GM18498 (cell line): ENCODE data around the gene PANK3.
"Not testable (repeated sequence)": the region's sequence is repeated elsewhere in the genome, so short reads cannot be mapped to it uniquely, and the experiment has no call there.

ENCODE experiments used
- ATAC-seq: cut with Tn5 transposase; IDR thresholded peaks from one replicate; pipeline ENCODE4 v1.9.1; 2021; ENCODE audit warnings: mild to moderate bottlenecking, moderate library complexity; ENCODE audit not compliant: unreplicated experiment

The PANK3 gene

DNA sequence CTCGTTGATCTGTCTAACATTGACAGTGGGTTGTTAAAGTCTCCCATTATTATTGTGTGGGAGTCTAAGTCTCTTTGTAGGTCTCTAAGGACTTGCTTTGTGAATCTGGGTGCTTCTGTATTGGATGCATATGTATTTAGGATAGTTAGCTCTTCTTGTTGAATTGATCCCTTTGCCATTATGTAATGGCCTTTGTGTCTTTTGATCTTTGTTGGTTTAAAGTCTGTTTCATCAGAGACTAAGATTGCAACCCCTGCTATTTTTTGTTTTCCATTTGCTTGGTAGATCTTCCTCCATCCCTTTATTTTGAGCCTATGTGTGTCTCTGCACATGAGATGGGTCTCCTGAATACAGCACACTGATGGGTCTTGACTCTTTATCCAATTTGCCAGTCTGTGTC is 17.0 kb upstream of the PANK3 start:
- ATAC-seq, result not testable (repeated sequence)

DNA sequence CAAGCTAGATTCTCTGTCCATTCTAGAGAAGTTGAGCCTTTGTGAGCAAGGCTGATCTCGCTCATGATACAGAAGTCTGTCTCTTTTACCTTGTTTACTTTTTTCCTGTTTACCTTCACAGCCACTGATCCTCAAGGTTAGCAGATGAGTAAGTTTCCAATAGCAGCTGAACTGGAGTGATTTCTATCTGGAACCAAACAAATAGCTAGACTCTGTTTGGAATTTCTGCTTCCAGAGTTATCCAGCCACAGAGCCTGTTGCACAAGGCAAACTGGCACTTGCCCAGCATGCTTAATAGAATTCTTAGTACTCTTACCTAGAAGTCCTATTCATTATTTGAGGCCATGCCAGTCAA is 12.8 kb upstream of the PANK3 start:
- ATAC-seq, result no peak

DNA sequence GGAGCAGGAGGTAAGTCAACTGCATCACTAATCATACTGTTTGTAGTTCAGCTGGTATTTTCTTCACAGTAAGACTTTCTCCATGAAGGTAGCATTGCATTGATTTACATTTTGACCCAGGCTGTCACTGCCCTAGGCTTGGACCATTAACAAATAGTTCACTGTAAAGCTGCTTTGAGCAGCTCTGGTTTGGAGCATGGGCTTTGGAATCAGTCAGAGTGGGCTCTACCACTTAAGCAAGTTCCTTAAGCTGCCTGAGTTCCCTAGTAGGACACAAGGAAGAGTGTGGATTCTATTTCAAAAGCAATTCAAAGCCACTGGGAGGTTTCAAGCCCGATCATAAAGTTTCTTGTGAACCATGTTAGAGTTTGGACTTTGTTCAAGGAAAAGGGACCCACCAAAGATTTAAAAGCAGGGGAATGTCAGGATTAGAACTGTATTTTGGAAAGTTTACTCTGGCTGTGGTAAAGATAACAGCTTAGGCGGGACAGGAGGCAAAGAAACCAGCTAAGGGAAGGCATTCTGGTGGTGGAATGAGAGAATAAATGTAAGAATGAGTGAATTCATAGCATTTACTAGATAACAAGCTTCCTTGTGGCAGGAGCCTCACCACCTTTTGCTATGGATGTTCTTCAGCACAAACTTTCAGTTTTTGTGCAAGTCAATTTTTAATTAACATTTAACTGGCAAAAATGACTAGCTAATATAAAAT is 12.3 kb upstream of the PANK3 start:
- ATAC-seq, result no peak

DNA sequence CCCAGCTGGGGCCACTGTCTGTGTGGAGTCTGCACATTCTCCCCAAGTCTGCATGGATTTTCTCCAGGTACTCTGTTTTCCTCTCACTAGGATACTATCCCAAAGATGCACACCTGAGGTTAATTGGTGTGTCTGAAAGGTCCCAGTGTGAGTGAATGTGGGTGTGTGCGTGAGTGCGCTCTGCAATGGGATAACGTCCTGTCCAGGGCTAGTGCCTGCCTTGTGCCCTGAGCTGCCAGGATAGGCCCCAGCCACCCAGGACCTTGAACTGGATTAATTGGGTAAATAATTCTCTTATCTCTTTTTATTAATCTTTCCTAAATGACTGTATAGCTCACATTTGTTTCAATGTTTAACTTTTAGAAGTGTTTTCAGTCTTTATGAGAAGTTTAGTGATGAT is 11.5 kb upstream of the PANK3 start:
- no peak for ATAC-seq

DNA sequence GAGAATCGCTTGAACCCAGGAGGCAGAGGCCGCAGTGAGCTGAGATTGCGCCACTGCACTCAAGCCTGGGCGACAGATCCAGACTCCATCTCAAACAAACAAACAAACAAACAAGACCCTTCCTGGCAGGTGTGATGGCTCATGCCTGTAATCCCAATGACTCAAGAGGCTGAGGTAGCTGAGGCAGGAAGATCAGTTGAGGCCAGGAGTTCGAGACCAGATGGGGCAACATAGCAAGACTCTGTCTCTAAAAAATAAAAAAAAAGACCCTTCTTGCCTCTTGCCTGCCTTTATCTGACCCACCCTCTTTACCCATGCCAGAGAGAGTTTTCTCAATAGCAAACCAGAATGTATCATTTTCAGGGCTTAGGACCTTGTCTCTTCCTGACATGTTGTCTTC is 8.8 kb upstream of the PANK3 start:
- ATAC-seq, result no peak

DNA sequence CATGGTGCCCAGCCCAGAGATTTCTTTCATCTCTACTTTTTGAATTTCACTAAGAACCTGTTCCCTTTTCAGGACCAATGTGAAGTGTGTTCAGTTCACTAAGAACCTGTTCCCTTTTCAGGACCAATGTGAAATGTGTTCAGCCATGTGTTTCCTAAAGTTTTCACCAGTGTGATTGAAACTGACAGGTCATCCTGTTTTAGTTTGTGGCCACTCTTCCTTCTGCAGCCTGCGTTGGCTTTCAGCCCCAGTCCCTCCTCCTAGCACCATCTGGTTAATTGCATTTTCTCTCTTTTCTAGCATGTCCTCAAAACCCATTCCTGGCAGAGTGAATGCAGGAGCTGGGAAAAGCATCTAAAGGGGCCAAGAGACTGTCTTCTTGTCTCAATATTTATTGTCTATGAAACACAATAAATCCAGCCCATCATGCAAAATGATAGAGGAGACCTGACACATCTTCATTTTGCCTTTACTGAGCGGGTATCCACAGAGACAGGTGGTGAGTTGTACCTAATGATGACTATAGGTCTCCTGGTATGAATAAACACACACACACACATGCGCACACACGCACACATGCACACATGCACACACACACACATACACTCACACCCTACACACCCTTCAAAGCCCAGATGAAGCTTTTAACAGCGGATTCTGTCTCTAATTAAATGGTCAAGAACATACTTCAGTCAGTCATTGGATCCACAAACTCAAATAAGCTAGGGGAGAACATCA is 6.1 kb upstream of the PANK3 start:
- ATAC-seq, result no peak

DNA sequence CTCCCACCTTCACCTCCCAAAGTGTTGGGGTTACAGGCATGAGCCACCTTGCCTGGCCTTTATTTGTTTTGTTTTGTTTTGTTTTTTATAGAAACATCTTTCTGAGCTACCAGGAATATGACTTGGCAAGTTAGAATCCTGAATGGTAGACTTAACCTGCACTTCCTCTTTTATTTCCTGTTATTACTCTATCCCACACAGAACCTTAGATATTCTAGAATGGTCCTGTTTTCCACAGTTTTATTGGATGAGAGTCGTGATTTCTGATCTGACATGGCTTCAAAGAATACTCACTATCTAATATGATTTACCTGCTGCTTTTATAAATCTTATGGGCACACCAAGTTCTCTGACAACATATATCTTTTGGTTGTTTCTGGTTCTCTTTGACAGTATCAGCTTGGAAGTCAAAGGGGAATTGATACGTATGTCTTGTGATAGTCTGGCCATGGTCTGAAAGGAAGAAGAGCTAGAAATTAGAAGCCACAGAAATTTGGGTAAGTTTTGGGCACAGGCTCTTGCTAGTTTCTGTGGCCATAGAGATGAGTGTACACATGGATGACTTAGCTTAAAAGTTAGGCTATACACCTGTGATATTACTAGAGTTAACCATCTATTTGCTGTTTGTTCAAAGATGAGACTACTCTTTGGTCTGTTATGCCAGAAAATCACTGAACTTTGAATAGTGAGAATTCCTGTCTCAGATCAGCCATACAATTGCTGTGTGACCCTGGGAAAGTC is 4.7 kb upstream of the PANK3 start:
- ATAC-seq, result peak; percentile 24

DNA sequence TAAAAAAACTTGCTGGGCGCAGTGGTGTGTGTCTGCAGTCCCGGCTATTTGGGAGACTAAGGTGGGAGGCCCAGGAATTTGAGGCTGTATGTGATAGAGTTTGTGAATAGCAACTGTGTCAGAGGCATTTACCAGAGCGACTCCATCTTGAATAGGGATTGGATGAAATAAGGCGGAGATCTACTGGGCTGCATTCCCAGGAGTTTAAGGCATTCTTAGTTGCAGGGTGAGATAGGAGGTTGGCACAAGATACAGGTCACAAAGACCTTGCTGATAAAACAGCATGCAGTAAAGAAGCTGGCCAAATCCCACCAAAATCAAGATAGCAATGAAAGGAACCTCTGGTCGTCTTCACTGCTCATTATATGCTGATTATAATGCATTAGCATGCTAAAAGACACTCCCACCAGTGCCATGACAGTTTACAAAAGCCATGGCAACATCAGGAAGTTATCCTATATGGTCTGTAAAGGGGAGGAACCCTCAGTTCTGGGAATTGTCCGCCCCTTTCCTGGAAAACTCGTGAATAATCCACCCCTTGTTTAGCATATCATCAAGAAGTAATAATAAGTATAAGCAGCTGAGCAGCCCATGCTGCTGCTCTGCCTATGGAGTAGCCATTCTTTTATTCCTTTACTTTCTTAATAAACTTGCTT is 1.8 kb upstream of the PANK3 start:
- ATAC-seq, result not testable (repeated sequence)

DNA sequence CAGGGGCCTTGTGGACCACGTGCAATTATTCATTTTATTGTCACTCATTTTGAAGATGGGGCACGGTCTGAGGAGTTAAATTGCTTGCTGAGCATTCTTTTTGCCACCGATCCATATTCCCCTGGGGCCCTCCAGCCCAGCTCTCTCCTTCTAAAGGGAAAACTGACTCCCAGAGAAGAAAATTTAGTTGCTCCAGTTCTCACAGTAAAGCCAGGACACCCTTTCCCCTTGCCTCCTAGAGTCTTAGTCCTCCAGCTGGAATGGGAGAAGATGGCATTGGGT is 1.0 kb upstream of the PANK3 start:
- ATAC-seq, result no peak

DNA sequence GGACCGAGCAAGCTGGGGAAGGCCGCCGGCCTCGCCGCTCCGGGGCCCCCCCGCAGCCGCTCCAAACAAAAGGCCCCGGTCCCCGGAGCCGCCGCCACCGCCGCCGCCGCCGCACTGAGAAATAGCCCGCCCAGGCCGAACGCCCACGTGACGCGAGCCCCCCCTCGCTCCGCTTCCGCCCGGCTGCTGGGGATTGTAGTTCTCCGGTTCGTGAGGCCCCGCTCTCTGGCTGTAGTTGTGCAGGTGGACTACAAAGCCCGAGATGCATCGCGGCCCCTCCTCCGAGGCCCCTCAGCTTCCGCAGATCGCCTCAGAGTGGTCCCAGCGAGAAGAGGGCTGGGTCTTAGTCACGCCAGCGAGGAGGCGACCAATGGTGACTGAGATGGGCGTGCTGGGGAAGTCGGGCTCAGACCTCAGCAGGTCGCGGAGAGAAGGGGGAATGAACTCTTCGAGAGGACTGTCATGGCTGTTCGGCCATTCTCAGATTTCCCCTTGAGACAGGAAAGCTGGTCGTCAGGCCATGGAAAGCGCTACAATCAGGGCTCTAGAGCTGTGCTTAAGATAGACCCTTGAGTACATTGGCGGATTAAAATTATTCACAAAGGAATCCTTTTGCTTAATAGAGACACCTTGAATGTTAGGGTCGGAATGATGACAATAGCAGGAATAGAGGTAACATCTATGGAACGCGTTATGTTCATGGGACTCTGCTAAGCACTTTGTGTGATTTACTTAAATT is 489 bp upstream of the PANK3 start:
- peak; percentile 94 for ATAC-seq

DNA sequence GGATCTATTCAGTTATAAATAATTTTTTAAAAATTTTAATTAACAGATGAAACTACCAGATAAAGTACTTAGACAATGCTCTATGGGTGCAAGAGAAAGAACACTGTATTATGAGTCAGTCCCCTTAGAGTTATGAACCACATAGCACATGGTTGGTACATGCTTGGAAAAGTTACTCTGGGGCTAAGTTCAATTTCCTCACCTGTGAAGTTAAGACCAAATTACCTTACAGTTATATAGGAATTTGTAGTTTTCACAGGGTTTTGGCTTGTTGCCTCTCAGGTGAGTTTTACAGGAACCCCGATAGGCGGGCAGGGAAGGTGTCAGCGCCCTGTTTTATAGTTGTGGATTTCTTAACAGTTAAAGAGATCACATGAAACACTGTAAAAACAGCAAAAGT is 1.2 kb downstream of the PANK3 start:
- no peak for ATAC-seq

DNA sequence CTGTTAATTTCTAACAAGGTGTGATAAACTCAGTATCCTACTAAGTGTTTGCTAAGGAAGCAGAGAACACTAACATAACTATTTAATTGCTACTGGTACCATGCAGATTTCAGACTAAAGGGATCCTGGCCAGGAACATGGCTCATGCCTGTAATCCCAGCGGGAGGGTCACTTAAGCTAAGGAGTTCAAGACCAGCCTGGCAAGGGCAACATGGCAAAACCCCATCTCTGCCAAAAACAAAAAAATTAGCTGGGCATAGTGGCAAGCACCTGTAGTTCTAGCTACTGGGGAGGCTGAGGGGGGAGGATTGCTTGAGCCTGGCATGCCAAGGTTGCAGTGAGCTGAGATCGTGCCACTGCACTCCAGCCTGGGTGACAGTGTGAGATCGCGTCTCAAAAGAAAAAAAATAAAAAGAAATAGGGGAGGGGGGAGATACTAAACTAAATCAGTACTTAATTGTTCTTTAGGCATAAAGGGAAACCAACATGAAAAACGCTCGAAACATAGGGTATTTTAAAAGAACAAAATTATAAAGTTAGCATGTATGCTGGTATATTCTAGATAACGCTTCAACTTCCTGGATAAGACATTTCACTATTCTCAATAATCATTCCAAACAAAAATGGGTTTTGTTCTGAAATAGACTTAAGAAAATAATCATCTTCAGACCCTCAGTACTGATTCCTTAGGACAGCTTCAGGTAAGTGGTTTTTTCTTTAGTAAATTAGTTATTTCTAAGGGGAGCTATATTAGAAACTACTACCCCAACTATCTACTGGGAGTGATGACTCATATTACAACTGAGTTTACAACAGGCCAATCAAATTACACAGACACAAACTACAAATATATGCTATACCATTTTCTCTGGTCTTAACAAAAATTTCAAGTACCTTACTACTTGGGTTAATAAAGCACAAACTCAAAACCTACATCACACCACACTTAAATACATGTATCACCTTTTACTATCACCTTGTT is 3.5 kb downstream of the PANK3 start:
- no peak for ATAC-seq

DNA sequence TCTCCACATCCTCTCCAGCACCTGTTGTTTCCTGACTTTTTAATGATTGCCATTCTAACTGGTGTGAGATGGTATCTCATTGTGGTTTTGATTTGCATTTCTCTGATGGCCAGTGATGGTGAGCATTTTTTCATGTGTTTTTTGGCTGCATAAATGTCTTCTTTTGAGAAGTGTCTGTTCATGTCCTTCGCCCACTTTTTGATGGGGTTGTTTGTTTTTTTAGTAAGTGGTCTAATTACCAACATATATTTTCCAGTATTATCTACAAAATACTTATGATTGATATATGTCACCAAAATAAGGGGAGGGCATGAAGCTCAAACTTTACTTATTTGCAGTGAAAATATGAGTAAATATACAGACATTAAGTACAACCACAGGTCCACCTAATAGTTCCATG is 5.0 kb downstream of the PANK3 start:
- not testable (repeated sequence) for ATAC-seq

DNA sequence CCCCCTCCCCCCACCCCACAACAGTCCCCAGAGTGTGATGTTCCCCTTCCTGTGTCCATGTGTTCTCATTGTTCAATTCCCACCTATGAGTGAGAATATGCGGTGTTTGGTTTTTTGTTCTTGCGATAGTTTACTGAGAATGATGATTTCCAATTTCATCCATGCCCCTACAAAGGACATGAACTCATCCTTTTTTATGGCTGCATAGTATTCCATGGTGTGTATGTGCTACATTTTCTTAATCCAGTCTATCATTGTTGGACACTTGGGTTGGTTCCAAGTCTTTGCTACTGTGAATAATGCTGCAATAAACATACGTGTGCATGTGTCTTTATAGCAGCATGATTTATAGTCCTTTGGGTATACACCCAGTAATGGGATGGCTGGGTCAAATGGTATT is 5.5 kb downstream of the PANK3 start:
- ATAC-seq, result not testable (repeated sequence)

DNA sequence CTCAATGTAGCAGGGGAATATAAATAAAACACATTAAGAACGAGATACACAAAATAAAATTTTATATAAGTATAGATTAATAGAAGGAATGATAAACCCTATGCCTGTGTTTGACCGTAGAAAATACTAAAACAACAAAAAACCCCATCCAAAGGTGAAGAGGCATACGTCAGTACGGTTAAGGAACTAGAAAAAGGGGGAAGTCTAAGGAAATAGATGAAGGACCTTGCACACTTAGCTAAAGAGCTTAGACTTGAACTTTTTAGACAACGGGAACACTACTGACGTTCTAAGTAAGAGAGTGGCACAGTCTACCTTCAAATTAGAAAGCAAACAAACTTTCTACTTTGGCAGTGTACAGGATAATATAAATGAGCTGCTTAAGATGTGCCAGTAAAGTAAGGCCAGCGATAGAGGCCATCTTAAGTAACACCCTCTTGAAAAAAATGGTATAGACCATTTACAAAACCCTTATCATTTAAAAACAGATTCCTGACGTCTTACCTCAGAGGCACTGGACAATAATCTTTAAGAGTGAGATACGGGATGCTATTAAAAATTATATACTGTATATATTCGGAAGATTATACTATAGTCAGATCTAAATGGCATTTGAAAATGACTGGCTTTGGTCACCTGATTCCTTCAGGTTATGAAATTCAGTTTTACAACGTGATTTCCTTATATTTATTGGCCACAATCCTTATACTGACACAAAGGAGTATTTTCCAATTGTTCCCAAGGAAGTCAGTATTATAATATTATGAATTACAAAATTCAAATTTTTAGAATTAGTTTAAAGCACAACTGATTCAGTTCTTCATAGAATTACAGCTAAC is 8.5 kb downstream of the PANK3 start:
- ATAC-seq, result no peak

DNA sequence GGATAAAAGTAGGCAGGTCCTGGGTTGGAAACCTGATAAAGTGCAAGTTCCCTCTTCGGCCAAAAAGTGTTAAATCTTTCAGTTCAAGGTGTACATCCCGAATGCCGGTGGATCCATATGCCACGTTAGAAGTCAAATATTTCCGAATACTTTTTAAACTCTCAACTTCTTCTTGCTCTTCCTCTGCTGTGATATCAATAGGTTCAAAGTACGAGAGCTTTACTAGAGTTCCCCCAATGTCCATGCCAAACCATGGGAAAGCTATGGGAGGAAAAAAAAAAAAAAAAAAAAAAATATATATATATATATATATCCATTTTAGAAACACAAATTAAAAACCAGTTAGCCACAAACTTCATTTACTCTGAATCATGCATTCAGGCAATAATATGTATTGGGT is 10.4 kb downstream of the PANK3 start:
- ATAC-seq, result no peak

DNA sequence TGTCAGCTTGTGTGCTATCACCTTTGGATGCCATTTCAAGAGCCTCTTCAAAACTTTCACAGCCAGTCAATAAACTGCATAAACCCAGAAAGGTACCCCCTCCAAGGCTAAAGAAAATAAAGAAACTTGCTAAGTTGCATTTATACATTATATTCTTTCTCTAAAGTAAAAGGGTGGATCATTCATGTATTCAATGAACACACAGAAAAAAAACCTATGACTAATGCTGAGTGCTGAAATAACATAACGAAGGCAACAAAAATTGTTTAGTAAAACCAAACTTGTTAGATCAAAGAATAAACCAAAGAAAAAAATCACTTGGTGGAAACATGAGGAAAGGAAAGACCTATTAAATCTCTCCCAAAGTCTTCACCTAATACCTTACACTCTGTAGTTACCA is 15.2 kb downstream of the PANK3 start:
- no peak for ATAC-seq

DNA sequence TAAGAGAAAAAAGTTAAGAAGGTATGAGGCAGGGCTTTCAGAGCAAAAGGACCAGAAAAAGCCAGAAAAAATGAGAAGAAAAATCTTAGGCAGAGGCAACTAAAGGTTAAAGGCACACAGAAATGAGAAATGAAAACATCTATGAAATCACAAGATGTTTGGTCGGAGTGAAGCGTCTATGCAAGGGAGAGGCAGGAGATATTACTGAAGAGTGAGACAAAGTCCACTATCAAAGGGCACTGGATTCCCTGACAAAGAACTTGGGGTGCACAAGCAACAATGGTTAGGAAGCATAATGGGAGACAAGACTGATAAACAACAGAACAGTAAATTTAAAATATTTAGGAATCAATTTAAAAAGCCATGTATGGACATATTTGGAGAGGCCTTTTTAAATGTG is 16.9 kb downstream of the PANK3 start:
- ATAC-seq, result no peak

DNA sequence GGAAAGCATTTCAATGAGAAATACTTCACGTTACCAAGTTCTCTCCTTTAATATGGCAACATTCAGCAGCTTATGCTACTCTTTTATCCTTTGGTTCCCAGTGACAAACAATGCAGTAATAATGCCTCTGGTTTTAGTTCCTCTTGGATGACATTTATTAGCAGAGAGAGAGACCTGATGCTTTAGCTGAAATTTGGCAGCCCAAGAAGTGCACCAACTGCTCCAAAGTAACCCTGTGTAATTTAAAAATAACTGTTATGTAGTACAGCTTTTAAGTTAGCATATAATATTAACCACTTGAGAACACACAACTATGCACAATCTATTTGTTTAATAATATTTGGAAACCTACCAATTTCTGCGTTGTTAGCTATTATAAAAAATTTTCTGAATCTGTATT is 21.8 kb downstream of the PANK3 start:
- no peak for ATAC-seq
